Progenitor cell of endocrine pancreas (in vitro differentiated cells): ENCODE results near the gene PAGE4. TPM values are rescaled to one million over a fixed set of nuclear protein-coding genes. Genes with fewer than 3 reads are reported as not detected.

Experiments used
- DNase-seq: peaks from one replicate; pipeline ENCODE4 v3.0.0; 2021; ENCODE audit warnings: low spot score; ENCODE audit not compliant: unreplicated experiment
- H3K27ac Mint-ChIP-seq: 2 replicates; pipeline ENCODE4 v1.8.0; 2021; ENCODE audit warnings: mild to moderate bottlenecking, moderate library complexity, mixed read lengths
- H3K27me3 Mint-ChIP-seq: 2 replicates; pipeline ENCODE4 v1.8.0; 2021; ENCODE audit warnings: mixed read lengths
- H3K36me3 Mint-ChIP-seq: 2 replicates; pipeline ENCODE4 v1.8.0; 2022; ENCODE audit warnings: mixed read lengths; ENCODE audit not compliant: insufficient read depth
- H3K4me1 Mint-ChIP-seq: 2 replicates; pipeline ENCODE4 v1.8.0; 2021; ENCODE audit warnings: low read depth, mixed read lengths
- H3K4me3 Mint-ChIP-seq: 2 replicates; pipeline ENCODE4 v1.8.0; 2021; ENCODE audit warnings: low read depth, mild to moderate bottlenecking, moderate library complexity, mixed read lengths
- H3K9me3 Mint-ChIP-seq: 2 replicates; pipeline ENCODE4 v1.8.0; 2021; ENCODE audit warnings: low read depth, mixed read lengths
- CTCF ChIP-seq: fragments of 200-600 bp; sonication (generic); IDR thresholded peaks from one replicate; pipeline ENCODE4 v1.5.0; 2021; ENCODE audit warnings: antibody characterized with exemption, mild to moderate bottlenecking; ENCODE audit not compliant: unreplicated experiment
- total RNA-seq: library from RNA; stranded (reverse); gene quantifications from 2 replicates; pipeline ENCODE4 v1.2.1, GENCODE V29; 2021

Gene PAGE4
- total RNA-seq, 1 donor from 2014 or later = not detected

- DNase-seq = no peak
- no peak for TF ChIP-seq CTCF
- Mint-ChIP-seq H3K4me3 (no peak overlapping the region), H3K4me1 (no peaks in the 10 kb centered on the region), H3K27me3 (no peaks in the 10 kb centered on the region), H3K9me3 (peaks cover 17% of the 10 kb centered on the region), H3K36me3 (no peaks in the 10 kb centered on the region), H3K27ac (no peak overlapping the region)
These were observed 13.5 kb downstream of the PAGE4 start for GRCh38 chrX:49842621-49843020.

GRCh38 chrX:49844611-49845010, 15.5 kb downstream of the PAGE4 start:
- DNase-seq = no peak
- TF ChIP-seq CTCF = no peak
- Mint-ChIP-seq H3K4me3 (no peak overlapping the region), H3K36me3 (no peaks in the 10 kb centered on the region), H3K9me3 (peaks cover 22% of the 10 kb centered on the region), H3K4me1 (no peaks in the 10 kb centered on the region), H3K27ac (no peak overlapping the region), H3K27me3 (no peaks in the 10 kb centered on the region)

DNA sequence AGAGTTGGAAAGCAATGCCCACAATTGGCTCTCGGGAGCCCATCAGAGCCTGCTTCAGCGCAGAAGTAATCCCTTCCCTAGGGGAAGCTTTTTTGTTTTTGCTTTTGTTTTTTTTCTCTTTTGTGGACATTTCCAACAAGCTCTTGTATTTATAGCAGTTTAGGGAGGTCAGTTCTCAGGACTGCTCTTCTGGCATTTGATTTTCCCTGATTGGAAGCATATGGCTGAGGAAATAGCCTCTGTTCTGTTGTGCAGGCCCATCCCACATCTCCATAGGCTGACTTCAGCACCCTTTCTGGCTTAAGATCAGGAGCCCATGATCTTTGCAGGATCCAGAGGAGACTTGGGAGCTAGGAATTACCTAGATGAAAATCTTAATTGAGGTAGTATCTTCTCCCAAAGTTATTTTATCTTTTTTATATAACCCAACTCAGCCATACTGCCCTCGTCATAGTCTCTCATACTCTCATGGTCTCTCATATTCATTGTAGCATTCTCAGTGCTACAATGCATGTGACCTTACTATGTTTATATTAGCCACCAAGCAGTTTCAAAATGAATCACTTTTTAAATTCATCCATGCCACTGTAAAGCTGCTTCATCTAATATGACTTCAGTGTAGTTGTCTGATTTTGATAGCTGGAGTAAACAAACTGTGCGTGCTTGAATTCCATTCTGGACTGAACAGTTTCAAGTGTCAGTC, 16.7 kb downstream of the PAGE4 start:
- H3K27ac Mint-ChIP-seq = no peak overlapping the region
- no peaks in the 10 kb centered on the region for H3K4me1 Mint-ChIP-seq
- no peak for DNase-seq
- no peaks in the 10 kb centered on the region for H3K27me3 Mint-ChIP-seq
- TF ChIP-seq CTCF = no peak
- no peaks in the 10 kb centered on the region for H3K36me3 Mint-ChIP-seq
- no peak overlapping the region for H3K4me3 Mint-ChIP-seq
- H3K9me3 Mint-ChIP-seq = peaks cover 25% of the 10 kb centered on the region

DNA sequence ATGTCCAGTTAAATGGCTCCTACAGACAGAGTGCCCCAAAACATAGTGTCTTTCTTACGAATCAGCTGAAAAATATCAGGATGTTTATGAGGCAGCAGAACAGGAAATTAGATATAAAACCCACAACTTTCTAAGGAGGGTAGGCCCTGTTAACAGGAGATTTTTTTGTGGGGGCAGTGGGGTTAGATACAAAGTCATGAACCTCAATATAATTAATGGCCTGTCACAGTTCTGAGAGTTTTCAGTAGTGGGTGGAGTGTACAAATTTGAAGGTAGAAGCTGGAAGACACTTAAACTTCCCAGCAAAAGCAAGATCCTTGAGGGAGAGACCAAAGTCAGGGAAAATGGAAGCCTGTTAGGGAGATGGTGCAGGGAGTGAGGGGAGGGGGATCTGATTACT, 17.4 kb downstream of the PAGE4 start:
- TF ChIP-seq CTCF = no peak
- no peaks in the 10 kb centered on the region for H3K36me3 Mint-ChIP-seq
- no peak overlapping the region for H3K4me3 Mint-ChIP-seq
- H3K4me1 Mint-ChIP-seq = no peaks in the 10 kb centered on the region
- peaks cover 28% of the 10 kb centered on the region for H3K9me3 Mint-ChIP-seq
- no peaks in the 10 kb centered on the region for H3K27me3 Mint-ChIP-seq
- H3K27ac Mint-ChIP-seq = no peak overlapping the region
- DNase-seq = no peak

DNA sequence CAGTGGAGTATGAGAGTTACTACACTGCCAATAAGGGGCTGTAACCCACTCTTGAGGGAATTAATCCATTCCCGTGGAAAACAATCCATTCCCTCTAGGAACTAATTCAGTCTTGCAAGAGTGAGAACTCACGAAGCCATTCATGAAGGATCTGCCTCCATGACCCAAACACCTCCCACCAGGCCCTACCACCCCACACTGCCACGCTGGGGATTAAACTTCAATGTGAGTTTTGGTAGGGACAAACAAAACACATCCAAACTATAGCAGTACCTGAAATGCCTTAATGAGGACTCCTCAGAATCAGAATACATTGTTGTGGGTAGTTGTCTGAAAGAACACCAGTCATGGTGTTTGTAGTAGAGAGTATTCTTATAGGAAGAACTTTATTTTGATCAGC, 19.2 kb downstream of the PAGE4 start:
- no peaks in the 10 kb centered on the region for H3K36me3 Mint-ChIP-seq
- TF ChIP-seq CTCF = no peak
- H3K27me3 Mint-ChIP-seq = no peaks in the 10 kb centered on the region
- H3K4me3 Mint-ChIP-seq = no peak overlapping the region
- H3K27ac Mint-ChIP-seq = no peak overlapping the region
- H3K9me3 Mint-ChIP-seq = peaks cover 39% of the 10 kb centered on the region
- no peaks in the 10 kb centered on the region for H3K4me1 Mint-ChIP-seq
- DNase-seq = no peak
